OCI-LY1 (cell line): ENCODE measurements around the gene SSUH2.

Experiments used
- EZH2 ChIP-seq: fragments of 200-600 bp; sonication (generic), shearing (Covaris generic); IDR thresholded peaks from 2 replicates; pipeline ENCODE4 v1.8.0; 2017; ENCODE audit warnings: borderline replicate concordance, mixed run types, mild to moderate bottlenecking, antibody characterized with exemption, low read length, moderate library complexity, mixed read lengths
- TF ChIP-seq, protein P1 (sequence below): fragments of 200-600 bp; sonication (generic), shearing (Covaris generic); IDR thresholded peaks from 2 replicates; pipeline ENCODE4 v1.5.1; 2017; ENCODE audit warnings: mild to moderate bottlenecking, antibody characterized with exemption, low read length, moderate library complexity, mixed read lengths

DNA sequence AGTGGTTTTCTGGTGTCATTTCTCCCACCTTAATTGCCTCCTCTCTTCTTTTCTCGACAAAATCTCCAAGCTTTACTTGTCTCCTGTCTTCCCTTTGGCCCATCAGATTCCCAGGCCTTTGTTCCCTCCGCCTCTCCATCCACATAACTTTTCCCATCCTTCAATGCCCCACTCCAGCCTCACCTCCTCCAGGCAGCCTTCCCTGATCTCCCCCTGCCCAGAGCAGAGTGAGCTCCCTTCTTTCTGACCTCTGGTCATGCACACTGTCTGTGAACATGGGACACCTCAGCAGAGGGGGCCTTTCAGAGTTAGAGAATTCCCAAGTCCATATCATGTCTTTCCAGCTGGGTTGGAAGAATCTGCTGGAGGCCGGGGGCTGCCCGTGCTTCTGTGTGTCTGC, 14.6 kb upstream of the SSUH2 start:
- TF ChIP-seq, protein P1, sequence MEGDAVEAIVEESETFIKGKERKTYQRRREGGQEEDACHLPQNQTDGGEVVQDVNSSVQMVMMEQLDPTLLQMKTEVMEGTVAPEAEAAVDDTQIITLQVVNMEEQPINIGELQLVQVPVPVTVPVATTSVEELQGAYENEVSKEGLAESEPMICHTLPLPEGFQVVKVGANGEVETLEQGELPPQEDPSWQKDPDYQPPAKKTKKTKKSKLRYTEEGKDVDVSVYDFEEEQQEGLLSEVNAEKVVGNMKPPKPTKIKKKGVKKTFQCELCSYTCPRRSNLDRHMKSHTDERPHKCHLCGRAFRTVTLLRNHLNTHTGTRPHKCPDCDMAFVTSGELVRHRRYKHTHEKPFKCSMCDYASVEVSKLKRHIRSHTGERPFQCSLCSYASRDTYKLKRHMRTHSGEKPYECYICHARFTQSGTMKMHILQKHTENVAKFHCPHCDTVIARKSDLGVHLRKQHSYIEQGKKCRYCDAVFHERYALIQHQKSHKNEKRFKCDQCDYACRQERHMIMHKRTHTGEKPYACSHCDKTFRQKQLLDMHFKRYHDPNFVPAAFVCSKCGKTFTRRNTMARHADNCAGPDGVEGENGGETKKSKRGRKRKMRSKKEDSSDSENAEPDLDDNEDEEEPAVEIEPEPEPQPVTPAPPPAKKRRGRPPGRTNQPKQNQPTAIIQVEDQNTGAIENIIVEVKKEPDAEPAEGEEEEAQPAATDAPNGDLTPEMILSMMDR = no peak
- no peak for TF ChIP-seq EZH2
